Activated CD4-positive, alpha-beta memory T cell treated with anti-CD3 and anti-CD28 coated beads, Interleukin-2, amount 10 ng/mL, durations not matched to agents 7 days and 5 days (primary cell): ENCODE data around the gene SNED1. TPM values are rescaled to one million over a fixed set of nuclear protein-coding genes. Genes with fewer than 3 reads are reported as not detected.

Source experiments
- CTCF ChIA-PET: fragments of 350-600 bp; sonication (Branson Sonifier 250); formaldehyde crosslinking; loops from one replicate; lab custom pipeline; 2021; ENCODE audit warnings: antibody characterized with exemption, inconsistent platforms; lab: Charles Lee
- POLR2A ChIA-PET: fragments of 350-600 bp; sonication (Branson Sonifier 250); formaldehyde crosslinking; loops from one replicate; lab custom pipeline; 2021; ENCODE audit warnings: antibody characterized with exemption; lab: Charles Lee
- DNase-seq: peaks from one replicate; pipeline ENCODE4 v3.0.0-alpha.2; 2020
- H3K27ac Mint-ChIP-seq: one replicate; pipeline ENCODE4 v1.8.0; 2021; ENCODE audit warnings: mild to moderate bottlenecking, mixed read lengths
- H3K27me3 Mint-ChIP-seq: one replicate; pipeline ENCODE4 v1.8.0; 2021; ENCODE audit warnings: mixed read lengths
- H3K36me3 Mint-ChIP-seq: one replicate; pipeline ENCODE4 v1.8.0; 2021; ENCODE audit warnings: low read depth, mixed read lengths
- H3K4me1 Mint-ChIP-seq: one replicate; pipeline ENCODE4 v1.8.0; 2021; ENCODE audit warnings: mixed read lengths
- H3K4me3 Mint-ChIP-seq: one replicate; pipeline ENCODE4 v1.8.0; 2021; ENCODE audit warnings: mild to moderate bottlenecking, mixed read lengths
- H3K9me3 Mint-ChIP-seq: one replicate; pipeline ENCODE4 v1.8.0; 2021; ENCODE audit warnings: mixed read lengths
- total RNA-seq, 2 experiments: library from RNA; stranded (reverse); gene quantifications; one replicate each; pipeline ENCODE4 v1.2.3, GENCODE V29; 2021

Gene SNED1
- total RNA-seq, 2 experiments from 2014 or later: 32.6 to 34.3 TPM

- Mint-ChIP-seq H3K36me3 (peaks cover 27% of the 10 kb centered on the region), H3K4me3 (no peak overlapping the region), H3K27ac (no peak overlapping the region), H3K9me3 (no peaks in the 10 kb centered on the region), H3K4me1 (peaks cover 23% of the 10 kb centered on the region), H3K27me3 (no peaks in the 10 kb centered on the region)
- DNase-seq: no peak
- CTCF ChIA-PET: no interaction called here
- POLR2A ChIA-PET: interaction anchor here (1.3 kb wide), 1 partner anchor 19 kb away, joined by 3 read pairs; the partner anchor contains the start of gene PASK
Measured at GRCh38 chr2:241130316-241130715, 131.9 kb downstream of the SNED1 start.

GRCh38 chr2:241131531-241131930 is 133.1 kb downstream of the SNED1 start:
- Mint-ChIP-seq H3K4me1 (peaks cover 23% of the 10 kb centered on the region), H3K27me3 (no peaks in the 10 kb centered on the region), H3K4me3 (no peak overlapping the region), H3K27ac (no peak overlapping the region), H3K36me3 (peaks cover 34% of the 10 kb centered on the region), H3K9me3 (no peaks in the 10 kb centered on the region)
- DNase-seq: no peak
- ChIA-PET POLR2A (no interaction called here), CTCF (no interaction called here)

- DNase-seq: no peak
- ChIA-PET CTCF (no interaction called here), POLR2A (no interaction called here)
Measured at GRCh38 chr2:241132538-241133435, 134.4 kb downstream of the SNED1 start.

GRCh38 chr2:241133436-241133820 is 135.0 kb downstream of the SNED1 start:
- CTCF ChIA-PET: no interaction called here
- Mint-ChIP-seq H3K36me3 (peaks cover 27% of the 10 kb centered on the region), H3K27me3 (no peaks in the 10 kb centered on the region), H3K4me1 (peaks cover 6% of the 10 kb centered on the region), H3K9me3 (no peaks in the 10 kb centered on the region), H3K27ac (no peak overlapping the region), H3K4me3 (no peak overlapping the region)
- no peak for DNase-seq
- POLR2A ChIA-PET: no interaction called here

More at GRCh38 chr2:241132538-241133435, 134.4 kb downstream of the SNED1 start:
- Mint-ChIP-seq H3K36me3 (peaks cover 33% of the 10 kb centered on the region), H3K27me3 (no peaks in the 10 kb centered on the region), H3K27ac (no peak overlapping the region), H3K9me3 (no peaks in the 10 kb centered on the region), H3K4me1 (peaks cover 12% of the 10 kb centered on the region), H3K4me3 (no peak overlapping the region)

- H3K27ac Mint-ChIP-seq: no peak overlapping the region
- ChIA-PET POLR2A (no interaction called here), CTCF (interaction anchor here (0.6 kb wide), 1 partner anchor 134 kb away, joined by 3 read pairs; no protein-coding TSS in a partner anchor)
- no peaks in the 10 kb centered on the region for H3K27me3 Mint-ChIP-seq
- H3K36me3 Mint-ChIP-seq: peaks cover 25% of the 10 kb centered on the region
- no peaks in the 10 kb centered on the region for H3K4me1 Mint-ChIP-seq
- no peaks in the 10 kb centered on the region for H3K9me3 Mint-ChIP-seq
- H3K4me3 Mint-ChIP-seq: no peak overlapping the region
- DNase-seq: no peak
Measured at GRCh38 chr2:241134711-241135110, 136.3 kb downstream of the SNED1 start.

- ChIA-PET CTCF (no interaction called here), POLR2A (interaction anchor here (1.3 kb wide), 1 partner anchor 23 kb away, joined by 3 read pairs; no protein-coding TSS in a partner anchor)
- Mint-ChIP-seq H3K4me3 (no peak overlapping the region), H3K36me3 (peaks cover 26% of the 10 kb centered on the region), H3K4me1 (no peaks in the 10 kb centered on the region), H3K27me3 (no peaks in the 10 kb centered on the region), H3K9me3 (no peaks in the 10 kb centered on the region), H3K27ac (no peak overlapping the region)
- no peak for DNase-seq
Measured at GRCh38 chr2:241135737-241136136, 137.3 kb downstream of the SNED1 start.

- H3K4me1 Mint-ChIP-seq: no peaks in the 10 kb centered on the region
Measured at GRCh38 chr2:241136191-241136590, 137.8 kb downstream of the SNED1 start.

GRCh38 chr2:241136661-241137260 is 138.3 kb downstream of the SNED1 start:
- H3K36me3 Mint-ChIP-seq: peaks cover 31% of the 10 kb centered on the region
- POLR2A ChIA-PET: interaction anchor here (1.0 to 1.3 kb wide), 2 partner anchors 10 to 24 kb away, joined by 3 read pairs; no protein-coding TSS in a partner anchor
- no peak overlapping the region for H3K4me3 Mint-ChIP-seq
- no peak overlapping the region for H3K27ac Mint-ChIP-seq
- no peak for DNase-seq
- no peaks in the 10 kb centered on the region for H3K9me3 Mint-ChIP-seq
- CTCF ChIA-PET: no interaction called here
- H3K27me3 Mint-ChIP-seq: no peaks in the 10 kb centered on the region
- no peaks in the 10 kb centered on the region for H3K4me1 Mint-ChIP-seq

More at GRCh38 chr2:241136191-241136590, 137.8 kb downstream of the SNED1 start:
- ChIA-PET POLR2A (interaction anchor here (1.0 to 1.3 kb wide), 2 partner anchors 11 to 23 kb away, joined by 3 read pairs; no protein-coding TSS in a partner anchor), CTCF (no interaction called here)
- Mint-ChIP-seq H3K36me3 (peaks cover 26% of the 10 kb centered on the region), H3K27ac (no peak overlapping the region), H3K4me3 (no peak overlapping the region), H3K9me3 (no peaks in the 10 kb centered on the region), H3K27me3 (no peaks in the 10 kb centered on the region)
- DNase-seq: no peak

- CTCF ChIA-PET: no interaction called here
- no peak overlapping the region for H3K4me3 Mint-ChIP-seq
- no peak for DNase-seq
- no peaks in the 10 kb centered on the region for H3K4me1 Mint-ChIP-seq
- POLR2A ChIA-PET: interaction anchor here (1.0 kb wide), 1 partner anchor 9 kb away, joined by 3 read pairs; no protein-coding TSS in a partner anchor
- no peak overlapping the region for H3K27ac Mint-ChIP-seq
- H3K36me3 Mint-ChIP-seq: peaks cover 33% of the 10 kb centered on the region
- H3K27me3 Mint-ChIP-seq: no peaks in the 10 kb centered on the region
- no peaks in the 10 kb centered on the region for H3K9me3 Mint-ChIP-seq
Measured at GRCh38 chr2:241137276-241138190, 139.1 kb downstream of the SNED1 start.

- Mint-ChIP-seq H3K4me1 (no peaks in the 10 kb centered on the region), H3K36me3 (peaks cover 25% of the 10 kb centered on the region), H3K9me3 (no peaks in the 10 kb centered on the region), H3K4me3 (no peak overlapping the region), H3K27me3 (no peaks in the 10 kb centered on the region), H3K27ac (no peak overlapping the region)
- ChIA-PET CTCF (no interaction called here), POLR2A (no interaction called here)
- no peak for DNase-seq
Measured at GRCh38 chr2:241138471-241138870, 140.1 kb downstream of the SNED1 start.

- CTCF ChIA-PET: no interaction called here
- Mint-ChIP-seq H3K36me3 (peaks cover 25% of the 10 kb centered on the region), H3K27me3 (no peaks in the 10 kb centered on the region), H3K4me3 (no peak overlapping the region), H3K4me1 (no peaks in the 10 kb centered on the region), H3K9me3 (no peaks in the 10 kb centered on the region), H3K27ac (no peak overlapping the region)
- POLR2A ChIA-PET: interaction anchor here (1.0 to 1.3 kb wide), 2 partner anchors 9 to 16 kb away, joined by 3 to 4 read pairs; partner anchors contain the start of gene PASK
- DNase-seq: no peak
Measured at GRCh38 chr2:241139531-241140444, 141.4 kb downstream of the SNED1 start.

GRCh38 chr2:241140445-241140840 is 142.0 kb downstream of the SNED1 start:
- no peak for DNase-seq
- POLR2A ChIA-PET: no interaction called here
- H3K4me3 Mint-ChIP-seq: no peak overlapping the region
- H3K27ac Mint-ChIP-seq: no peak overlapping the region
- no peaks in the 10 kb centered on the region for H3K9me3 Mint-ChIP-seq
- H3K36me3 Mint-ChIP-seq: peaks cover 25% of the 10 kb centered on the region
- H3K27me3 Mint-ChIP-seq: no peaks in the 10 kb centered on the region
- no peaks in the 10 kb centered on the region for H3K4me1 Mint-ChIP-seq
- CTCF ChIA-PET: no interaction called here
